Suppressor macrophage (primary cell): ENCODE results near the gene ZFP82.

Experiments used
- DNase-seq, 4 experiments: peaks; one replicate each; pipeline ENCODE4 v3.0.0-alpha.2; 2020 to 2022

Gene ZFP82

DNA sequence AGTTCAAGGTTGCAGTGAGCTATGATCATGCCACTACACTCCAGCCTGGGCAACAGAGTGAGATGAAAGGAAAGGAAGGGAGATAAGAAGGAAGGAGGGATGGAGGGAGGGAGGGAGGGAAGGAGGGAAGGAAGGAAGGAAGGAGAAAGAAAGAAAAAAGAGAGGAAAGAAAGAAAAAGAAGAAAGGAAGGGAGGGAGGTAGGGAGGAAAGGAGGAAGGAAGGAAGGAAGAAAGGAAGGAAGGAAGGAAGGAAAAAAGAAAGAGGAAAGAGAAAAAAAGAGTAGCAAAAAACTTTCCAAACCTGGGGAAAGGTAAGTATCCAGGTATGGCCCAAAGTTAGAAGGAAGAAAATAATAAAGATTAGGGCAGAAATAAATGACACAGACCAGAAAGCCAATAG is 46.6 kb downstream of the ZFP82 start:
- DNase-seq: no peak

DNA sequence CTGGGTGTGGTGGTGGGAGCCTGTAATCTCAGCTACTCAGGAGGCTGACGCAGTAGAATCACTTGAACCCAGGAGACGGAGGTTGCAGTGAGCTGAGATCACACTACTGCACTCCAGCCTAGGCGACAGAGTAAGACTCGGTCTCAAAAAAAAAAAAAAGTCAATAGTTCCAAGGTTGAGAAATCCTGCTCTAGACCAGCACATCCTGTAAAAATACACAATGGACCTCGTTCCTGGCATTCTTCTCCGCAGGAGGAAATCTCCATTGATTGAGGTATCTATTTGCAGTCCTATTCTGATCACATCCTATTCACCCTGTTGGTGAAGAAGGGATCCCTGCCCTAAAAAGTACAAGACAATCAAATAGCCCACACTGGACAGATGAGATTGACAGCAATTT is 54.6 kb downstream of the ZFP82 start:
- no peak for DNase-seq
